ENCODE data around the gene CD300E.

DNA sequence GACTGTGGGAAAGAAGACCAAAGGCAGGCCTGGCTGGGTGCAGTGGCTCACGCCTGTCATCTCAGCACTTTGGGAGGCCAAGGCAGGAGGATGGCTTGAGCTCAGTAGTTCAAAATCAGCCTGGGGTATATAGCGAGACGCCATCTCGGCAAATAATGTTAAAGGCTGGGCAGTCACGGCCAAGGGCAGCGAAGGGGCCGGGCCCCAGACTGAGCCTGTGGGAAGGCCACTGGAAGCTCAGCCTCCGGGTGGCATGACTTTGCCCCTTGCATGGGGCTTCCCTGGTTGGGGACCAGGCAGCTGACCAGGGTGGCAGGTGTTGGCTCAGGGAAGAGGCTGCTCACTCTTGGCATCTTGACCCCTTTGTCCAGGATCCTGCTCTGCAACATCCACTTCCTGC, 17.5 kb downstream of the CD300E start:
- TF ChIP-seq, protein P1, sequence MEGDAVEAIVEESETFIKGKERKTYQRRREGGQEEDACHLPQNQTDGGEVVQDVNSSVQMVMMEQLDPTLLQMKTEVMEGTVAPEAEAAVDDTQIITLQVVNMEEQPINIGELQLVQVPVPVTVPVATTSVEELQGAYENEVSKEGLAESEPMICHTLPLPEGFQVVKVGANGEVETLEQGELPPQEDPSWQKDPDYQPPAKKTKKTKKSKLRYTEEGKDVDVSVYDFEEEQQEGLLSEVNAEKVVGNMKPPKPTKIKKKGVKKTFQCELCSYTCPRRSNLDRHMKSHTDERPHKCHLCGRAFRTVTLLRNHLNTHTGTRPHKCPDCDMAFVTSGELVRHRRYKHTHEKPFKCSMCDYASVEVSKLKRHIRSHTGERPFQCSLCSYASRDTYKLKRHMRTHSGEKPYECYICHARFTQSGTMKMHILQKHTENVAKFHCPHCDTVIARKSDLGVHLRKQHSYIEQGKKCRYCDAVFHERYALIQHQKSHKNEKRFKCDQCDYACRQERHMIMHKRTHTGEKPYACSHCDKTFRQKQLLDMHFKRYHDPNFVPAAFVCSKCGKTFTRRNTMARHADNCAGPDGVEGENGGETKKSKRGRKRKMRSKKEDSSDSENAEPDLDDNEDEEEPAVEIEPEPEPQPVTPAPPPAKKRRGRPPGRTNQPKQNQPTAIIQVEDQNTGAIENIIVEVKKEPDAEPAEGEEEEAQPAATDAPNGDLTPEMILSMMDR (IDR thresholded peaks at IDR 0.05) = no peak
- no peak for TF ChIP-seq POLR2A (IDR thresholded peaks at IDR 0.05)

Data from upper lobe of left lung (tissue), 4 donors.